Measurements from ENCODE around the gene KRCC1.
A peak's percentile ranks its signal among the peaks of the same experiment; 100 is the strongest.
"Not testable (repeated sequence)": the region's sequence is repeated elsewhere in the genome, so short reads cannot be mapped to it uniquely, and the experiment has no call there.

The KRCC1 gene

DNA sequence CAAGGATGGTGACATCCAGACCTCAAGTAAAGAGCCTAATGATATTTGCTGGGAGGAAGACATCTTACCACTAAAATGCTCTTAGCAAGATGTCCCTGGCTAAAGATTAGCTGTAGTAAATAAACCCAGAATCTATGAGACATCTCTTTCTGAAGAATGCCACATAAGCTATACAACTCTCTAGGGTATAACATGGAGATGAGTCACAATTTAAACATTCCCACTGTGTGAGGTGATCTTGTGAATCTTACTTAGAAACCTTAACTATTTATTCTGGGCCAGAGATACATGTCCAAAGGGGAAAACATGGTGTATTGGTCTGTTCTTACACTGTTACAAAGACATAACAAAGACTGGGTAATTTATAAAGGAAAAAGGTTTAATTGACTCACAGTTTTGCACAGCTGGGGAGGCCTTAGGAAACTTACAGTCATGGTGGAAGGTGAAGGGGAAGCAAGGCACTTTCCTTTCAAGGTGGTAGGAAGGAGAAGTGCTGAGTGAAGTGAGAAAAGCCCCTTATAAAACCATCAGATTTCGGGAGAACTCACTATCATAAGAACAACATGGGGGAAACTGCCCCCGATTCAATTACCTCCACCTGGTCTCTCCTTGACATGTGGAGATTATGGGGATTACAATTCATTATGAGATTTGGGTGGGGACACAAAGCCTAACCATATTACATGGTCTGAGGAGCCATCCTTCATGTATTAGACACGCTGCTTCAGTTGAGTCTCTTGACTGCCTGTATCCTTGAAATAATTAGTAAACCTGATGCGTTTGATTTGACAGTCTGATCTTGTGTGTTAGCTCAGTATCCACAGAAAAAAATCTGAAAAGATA, 17.1 kb downstream of the KRCC1 start:
- DNase-seq = no peak
- peaks cover 43% of the 10 kb centered on the region for H3K36me3 Mint-ChIP-seq (ENCODE audit: low read depth)
- peaks cover 54% of the 10 kb centered on the region for H3K4me1 Mint-ChIP-seq (ENCODE audit: low read depth)
- H3K27ac Mint-ChIP-seq = peak overlapping the region; percentile 84
- H3K27me3 Mint-ChIP-seq = no peaks in the 10 kb centered on the region
- H3K4me3 Mint-ChIP-seq = no peak overlapping the region
- peaks cover 2% of the 10 kb centered on the region for H3K9me3 Mint-ChIP-seq

DNA sequence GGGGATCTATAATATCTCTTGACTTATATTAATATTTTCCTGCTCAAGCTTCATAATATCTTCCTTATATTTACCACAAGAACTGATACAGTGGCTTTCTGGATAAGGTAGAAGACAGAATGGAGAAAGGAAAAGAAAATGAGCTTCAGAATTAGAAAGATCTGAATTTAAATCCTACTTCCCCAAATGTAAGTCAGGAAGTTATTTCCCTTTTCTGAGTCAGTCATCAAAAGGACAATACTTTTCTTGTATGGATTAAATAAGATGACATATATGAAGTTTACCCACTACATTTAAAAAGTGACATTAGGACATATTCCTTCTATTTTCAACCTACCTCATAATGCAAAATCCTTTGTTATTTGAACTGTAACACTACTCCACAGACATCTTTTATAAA, 19.0 kb downstream of the KRCC1 start:
- Mint-ChIP-seq H3K4me1 (ENCODE audit: low read depth) (peaks cover 45% of the 10 kb centered on the region), H3K27ac (no peak overlapping the region), H3K36me3 (ENCODE audit: low read depth) (peaks cover 53% of the 10 kb centered on the region), H3K4me3 (no peak overlapping the region), H3K27me3 (no peaks in the 10 kb centered on the region), H3K9me3 (peaks cover 2% of the 10 kb centered on the region)
- no peak for DNase-seq

DNA sequence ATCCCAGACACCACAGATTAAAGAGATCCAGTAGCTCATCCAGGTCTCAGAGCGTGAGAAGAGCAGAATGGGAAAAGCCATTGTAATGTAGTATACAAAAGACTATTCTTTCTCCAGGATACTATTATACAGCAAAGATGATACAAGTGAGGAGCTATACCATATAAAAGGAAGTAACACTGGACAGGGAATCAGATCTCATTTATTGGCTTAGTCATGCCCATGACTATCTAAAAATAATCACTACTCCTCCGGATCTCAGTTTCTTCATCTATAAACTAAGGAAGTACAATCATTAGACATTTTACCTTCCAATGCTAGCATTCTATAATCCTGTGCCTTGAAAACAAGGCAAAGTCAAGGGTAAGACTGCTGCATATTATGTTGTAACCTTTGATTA, 19.4 kb downstream of the KRCC1 start:
- Mint-ChIP-seq H3K27me3 (no peaks in the 10 kb centered on the region), H3K9me3 (peaks cover 2% of the 10 kb centered on the region), H3K36me3 (ENCODE audit: low read depth) (peaks cover 53% of the 10 kb centered on the region), H3K27ac (no peak overlapping the region), H3K4me1 (ENCODE audit: low read depth) (peaks cover 42% of the 10 kb centered on the region), H3K4me3 (no peak overlapping the region)
- no peak for DNase-seq

DNA sequence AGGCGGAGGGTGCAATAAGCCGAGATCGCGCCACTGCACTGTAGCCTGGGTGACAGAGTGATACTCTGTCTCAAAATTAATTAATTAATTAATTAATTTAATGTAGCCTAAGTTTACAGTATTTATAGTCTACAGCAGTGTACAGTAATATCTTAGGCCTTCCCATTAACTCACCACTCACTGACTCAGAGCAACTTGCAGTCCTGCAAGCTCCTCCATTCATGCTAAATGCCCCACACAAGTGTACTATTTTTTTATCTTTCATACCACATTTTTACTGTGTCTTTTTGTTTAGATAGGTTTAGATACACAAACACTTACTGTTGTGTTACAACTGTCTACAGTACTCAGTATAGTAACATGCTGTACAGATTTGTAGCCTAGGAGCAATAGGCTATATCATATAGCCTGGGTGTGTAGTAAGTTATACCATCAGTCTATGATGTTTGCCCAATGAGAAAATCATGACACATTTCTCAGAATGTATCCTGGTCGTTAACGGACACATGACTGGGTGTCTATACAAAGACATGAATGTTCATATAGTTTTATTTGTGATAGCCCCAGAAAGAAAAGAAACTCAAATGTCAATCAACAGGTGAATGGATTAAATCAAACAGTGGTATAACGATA, 23.4 kb downstream of the KRCC1 start:
- Mint-ChIP-seq H3K4me1 (ENCODE audit: low read depth) (peaks cover 20% of the 10 kb centered on the region), H3K9me3 (no peaks in the 10 kb centered on the region), H3K27ac (no peak overlapping the region), H3K4me3 (no peak overlapping the region), H3K27me3 (no peaks in the 10 kb centered on the region), H3K36me3 (ENCODE audit: low read depth) (peaks cover 69% of the 10 kb centered on the region)
- no peak for DNase-seq

DNA sequence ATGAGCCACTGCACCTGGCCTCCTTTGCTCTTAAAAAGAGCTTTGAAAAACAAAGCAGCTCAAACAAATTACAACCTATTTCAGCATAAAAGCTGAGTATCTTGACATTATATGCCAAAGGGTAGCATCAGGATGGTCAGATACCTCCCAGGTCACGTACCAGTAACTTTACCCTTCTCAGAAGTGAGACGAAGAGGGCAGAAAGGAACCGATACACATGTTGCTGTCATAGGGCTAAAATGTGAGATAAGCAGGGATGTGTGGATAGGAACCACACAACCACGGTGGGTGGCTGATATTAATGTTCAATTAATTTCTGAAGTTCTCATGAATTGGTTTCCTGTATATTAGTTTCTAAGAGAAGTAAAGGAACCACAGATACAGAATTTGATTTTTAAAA, 26.7 kb downstream of the KRCC1 start:
- H3K27ac Mint-ChIP-seq = no peak overlapping the region
- H3K36me3 Mint-ChIP-seq (ENCODE audit: low read depth) = peaks cover 55% of the 10 kb centered on the region
- no peak overlapping the region for H3K4me3 Mint-ChIP-seq
- H3K27me3 Mint-ChIP-seq = no peaks in the 10 kb centered on the region
- DNase-seq = no peak
- H3K4me1 Mint-ChIP-seq (ENCODE audit: low read depth) = peaks cover 8% of the 10 kb centered on the region
- no peaks in the 10 kb centered on the region for H3K9me3 Mint-ChIP-seq

DNA sequence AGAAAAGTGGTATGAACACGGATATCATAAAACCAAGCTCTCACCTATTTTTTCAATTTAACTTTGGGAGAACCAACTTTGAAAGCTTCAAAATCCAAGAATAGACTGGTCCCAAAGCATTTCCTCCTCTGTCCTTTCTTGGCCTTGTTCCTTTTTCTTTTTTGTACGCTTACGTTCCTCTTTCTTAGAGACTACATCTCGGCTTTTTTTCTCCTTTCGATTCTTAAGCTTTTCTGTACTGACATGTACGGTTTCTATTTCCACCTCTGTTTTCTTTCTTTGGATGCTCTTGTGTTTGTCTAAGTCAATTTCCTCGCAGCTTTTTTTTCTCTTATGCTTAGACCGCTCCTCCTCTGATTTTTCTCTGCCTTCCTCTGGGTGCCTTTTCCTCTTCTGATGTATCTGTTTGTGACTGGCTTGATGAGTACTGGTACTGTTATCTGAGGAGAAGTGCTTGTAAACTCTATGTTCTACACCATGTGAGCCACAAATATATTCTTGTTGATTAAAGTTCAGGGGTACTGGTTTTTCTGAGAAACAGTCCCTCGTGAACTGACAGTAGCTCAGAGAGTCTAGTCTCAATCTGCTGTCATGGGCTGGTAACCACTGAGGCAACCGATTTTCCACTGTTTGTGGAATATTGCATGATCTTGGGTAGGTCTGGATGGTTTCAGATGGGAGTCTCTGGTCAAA, 27.7 kb downstream of the KRCC1 start:
- Mint-ChIP-seq H3K9me3 (no peaks in the 10 kb centered on the region), H3K4me1 (ENCODE audit: low read depth) (peaks cover 8% of the 10 kb centered on the region), H3K36me3 (ENCODE audit: low read depth) (peaks cover 44% of the 10 kb centered on the region), H3K27ac (peak overlapping the region; percentile 47), H3K4me3 (peak overlapping the region; percentile 13), H3K27me3 (no peaks in the 10 kb centered on the region)
- DNase-seq = no peak

DNA sequence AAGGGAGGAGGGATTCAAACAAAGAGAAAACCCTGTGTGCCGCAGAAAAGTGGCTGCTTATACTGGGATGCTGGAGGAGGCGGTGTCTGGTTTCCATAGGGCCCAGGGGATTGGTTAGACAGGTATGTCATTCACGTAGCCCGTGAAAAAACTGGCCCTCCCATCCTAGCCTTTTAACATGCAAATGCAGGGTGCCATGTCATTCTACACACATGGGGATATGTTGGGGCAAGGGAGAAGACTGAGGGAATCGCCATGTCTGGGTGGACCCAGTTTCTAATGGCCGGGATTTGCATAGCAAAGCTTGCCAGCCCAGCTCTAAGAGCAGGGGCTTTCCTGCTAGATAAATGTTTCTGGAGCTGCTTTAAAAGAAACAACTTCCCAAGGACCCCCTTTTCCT, 31.1 kb downstream of the KRCC1 start:
- peaks cover 8% of the 10 kb centered on the region for H3K4me1 Mint-ChIP-seq (ENCODE audit: low read depth)
- H3K4me3 Mint-ChIP-seq = no peak overlapping the region
- H3K36me3 Mint-ChIP-seq (ENCODE audit: low read depth) = peaks cover 34% of the 10 kb centered on the region
- no peaks in the 10 kb centered on the region for H3K27me3 Mint-ChIP-seq
- no peaks in the 10 kb centered on the region for H3K9me3 Mint-ChIP-seq
- H3K27ac Mint-ChIP-seq = no peak overlapping the region
- no peak for DNase-seq

DNA sequence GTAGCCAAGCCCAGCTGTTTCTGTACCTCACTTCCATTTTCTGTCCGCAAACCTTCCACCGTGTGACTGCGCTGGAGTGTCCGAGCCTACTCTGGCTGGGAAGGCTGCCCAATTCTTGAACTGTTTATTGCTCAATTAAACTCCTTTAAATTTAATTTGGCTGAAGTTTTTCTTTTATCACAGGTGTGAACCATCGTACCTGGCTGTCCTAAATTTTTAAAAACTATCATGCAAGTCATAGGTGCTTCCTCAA, 33.0 kb downstream of the KRCC1 start:
- Mint-ChIP-seq H3K4me3 (no peak overlapping the region), H3K4me1 (ENCODE audit: low read depth) (peaks cover 3% of the 10 kb centered on the region), H3K27ac (no peak overlapping the region), H3K27me3 (no peaks in the 10 kb centered on the region), H3K36me3 (ENCODE audit: low read depth) (peaks cover 15% of the 10 kb centered on the region), H3K9me3 (no peaks in the 10 kb centered on the region)
- no peak for DNase-seq

DNA sequence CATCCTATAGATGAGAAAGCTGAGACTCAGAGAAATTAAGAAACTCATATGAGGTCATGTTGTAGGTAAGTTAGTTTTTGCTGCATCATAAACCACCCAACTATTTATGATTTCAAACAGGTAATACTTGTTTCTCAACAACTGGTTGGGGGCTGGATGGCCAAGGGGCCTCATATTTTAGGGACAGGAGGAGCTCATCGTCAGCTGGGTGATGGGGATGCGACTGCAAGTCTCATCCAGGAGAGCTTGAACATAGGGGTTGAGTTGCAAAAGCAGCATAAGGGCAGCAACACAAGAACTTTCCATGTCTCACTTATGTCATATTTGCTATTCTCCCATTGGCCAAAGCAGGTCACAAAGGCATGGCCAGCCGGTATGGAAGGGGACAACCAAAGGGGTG, 35.6 kb downstream of the KRCC1 start:
- Mint-ChIP-seq H3K4me1 (ENCODE audit: low read depth) (peaks cover 19% of the 10 kb centered on the region), H3K27ac (no peak overlapping the region), H3K4me3 (no peak overlapping the region), H3K36me3 (ENCODE audit: low read depth) (peaks cover 4% of the 10 kb centered on the region), H3K27me3 (no peaks in the 10 kb centered on the region), H3K9me3 (no peaks in the 10 kb centered on the region)
- DNase-seq = no peak

DNA sequence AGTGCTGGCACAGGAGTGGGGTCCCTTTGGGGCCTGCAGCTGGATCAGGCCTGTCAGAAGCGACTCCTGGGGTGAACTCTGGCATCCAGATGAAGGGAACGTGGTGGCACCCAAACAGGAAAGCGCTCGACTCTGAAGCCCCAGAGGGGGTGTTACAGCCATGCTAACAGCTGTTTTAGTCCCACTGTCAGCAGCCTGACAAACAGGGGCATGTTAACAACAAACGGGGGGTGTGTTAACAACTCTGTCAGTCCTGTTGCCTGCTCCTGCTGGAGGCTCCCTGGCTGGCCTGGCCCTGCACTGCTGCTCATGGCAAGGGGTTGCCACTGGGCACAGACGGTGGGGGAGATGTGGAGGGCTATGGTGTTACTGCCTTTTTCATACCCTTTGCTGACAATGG, 36.7 kb downstream of the KRCC1 start:
- no peak for DNase-seq
- no peak overlapping the region for H3K4me3 Mint-ChIP-seq
- no peaks in the 10 kb centered on the region for H3K27me3 Mint-ChIP-seq
- no peak overlapping the region for H3K27ac Mint-ChIP-seq
- H3K36me3 Mint-ChIP-seq (ENCODE audit: low read depth) = peaks cover 4% of the 10 kb centered on the region
- H3K9me3 Mint-ChIP-seq = no peaks in the 10 kb centered on the region
- H3K4me1 Mint-ChIP-seq (ENCODE audit: low read depth) = peaks cover 22% of the 10 kb centered on the region

DNA sequence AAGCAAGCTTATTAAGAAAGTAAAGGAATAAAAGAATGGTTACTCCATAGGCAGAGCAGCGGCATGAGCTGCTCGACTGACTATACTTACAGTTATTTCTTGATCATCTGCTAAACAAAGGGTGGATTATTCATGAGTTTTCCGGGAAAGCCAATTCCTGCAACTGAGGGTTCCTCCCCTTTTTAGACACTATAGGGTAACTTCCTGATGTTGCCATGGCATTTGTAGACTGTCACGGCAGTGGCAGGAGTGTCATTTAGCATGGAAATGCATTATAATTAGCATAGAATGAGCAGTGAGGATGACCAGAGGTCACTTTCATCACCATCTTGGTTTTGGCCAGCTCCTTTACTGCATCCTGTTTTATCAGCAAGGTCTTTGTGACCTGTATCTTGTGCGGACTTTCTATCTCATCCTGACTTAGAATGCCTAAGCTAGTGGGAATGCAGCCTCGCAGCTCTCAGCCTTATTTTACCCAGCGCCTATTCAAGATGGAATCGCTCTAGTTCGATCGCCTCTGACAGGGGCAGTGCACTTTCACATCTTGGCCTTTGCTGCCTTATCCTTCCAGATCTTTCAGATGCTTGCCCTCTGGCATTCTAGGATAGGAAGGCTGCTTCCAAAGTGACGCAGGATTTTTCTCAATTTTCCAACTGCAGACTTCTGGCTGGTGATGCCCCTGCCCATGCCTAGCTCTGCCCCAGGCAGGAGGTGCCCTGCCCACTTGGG, 37.3 kb downstream of the KRCC1 start:
- peaks cover 22% of the 10 kb centered on the region for H3K4me1 Mint-ChIP-seq (ENCODE audit: low read depth)
- not testable (repeated sequence) for H3K9me3 Mint-ChIP-seq; DNase-seq; H3K4me3 Mint-ChIP-seq; H3K27ac Mint-ChIP-seq; H3K36me3 Mint-ChIP-seq (ENCODE audit: low read depth); H3K27me3 Mint-ChIP-seq

DNA sequence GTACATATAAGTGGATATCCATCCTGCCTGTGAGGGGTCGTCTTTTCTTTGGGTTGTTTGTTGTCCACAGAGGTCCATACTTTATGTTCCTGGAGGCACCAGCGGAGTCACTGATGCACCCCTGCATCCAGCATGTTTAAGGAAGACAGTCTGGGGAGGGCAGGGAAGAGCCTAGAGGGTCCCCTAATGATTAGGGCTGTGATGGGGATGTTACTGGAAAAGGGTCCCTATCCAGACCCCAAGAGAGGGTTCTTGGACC, 37.9 kb downstream of the KRCC1 start:
- H3K27ac Mint-ChIP-seq = peak overlapping the region; percentile 100
- not testable (repeated sequence) for H3K9me3 Mint-ChIP-seq; DNase-seq; H3K27me3 Mint-ChIP-seq; H3K36me3 Mint-ChIP-seq (ENCODE audit: low read depth)
- H3K4me3 Mint-ChIP-seq = peak overlapping the region; percentile 95
- peaks cover 23% of the 10 kb centered on the region for H3K4me1 Mint-ChIP-seq (ENCODE audit: low read depth)

DNA sequence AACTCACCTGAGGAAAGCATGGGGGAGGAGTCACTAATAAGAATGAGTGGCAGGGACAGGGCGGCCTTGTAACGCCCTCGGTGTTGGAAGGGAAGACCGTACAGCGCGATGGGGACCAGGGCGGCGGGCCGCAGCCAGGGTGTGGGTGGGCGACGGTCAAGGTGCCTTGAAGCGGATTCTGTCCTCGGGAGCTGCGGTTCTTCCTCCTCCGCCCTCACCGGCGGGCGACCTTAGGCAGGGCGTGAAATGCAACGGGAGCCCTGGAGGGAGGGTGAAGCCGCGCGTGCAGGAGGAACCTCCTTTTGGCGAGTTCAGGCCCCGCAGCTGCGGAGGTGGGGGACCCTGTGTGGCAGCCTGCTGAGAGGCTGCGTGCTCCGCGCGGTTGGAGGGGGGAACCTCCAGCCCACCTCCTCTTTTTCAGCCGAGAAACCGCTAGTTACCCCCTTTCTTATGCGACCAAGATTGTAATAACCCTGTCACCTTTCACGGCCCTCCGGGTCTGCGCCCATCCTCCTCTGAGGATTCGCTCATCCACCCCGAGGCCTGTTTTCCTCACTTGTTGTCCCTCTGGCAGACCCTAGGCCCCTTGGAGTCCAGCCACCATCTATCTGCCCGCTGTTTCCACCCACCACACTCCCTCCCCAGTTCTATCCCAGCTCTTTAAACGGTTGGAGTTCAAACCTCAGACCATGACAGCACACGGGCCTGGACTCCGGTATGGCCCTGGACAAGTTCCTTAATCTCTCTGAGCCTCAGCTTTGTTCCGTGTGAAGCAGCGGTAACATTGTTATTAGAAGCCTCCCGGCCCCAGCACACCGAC, 38.4 kb downstream of the KRCC1 start:
- Mint-ChIP-seq H3K9me3 (no peaks in the 10 kb centered on the region), H3K4me3 (peak overlapping the region; percentile 95), H3K27me3 (no peaks in the 10 kb centered on the region), H3K27ac (peak overlapping the region; percentile 100), H3K36me3 (ENCODE audit: low read depth) (peaks cover 4% of the 10 kb centered on the region), H3K4me1 (ENCODE audit: low read depth) (peaks cover 23% of the 10 kb centered on the region)
- no peak for DNase-seq

Data from activated T-cell treated with anti-CD3 and anti-CD28 coated beads, Interleukin-2, amount 50 U/mL, for 24 hours (primary cell).